Body of pancreas (tissue), 4 donors: Measurements from ENCODE around the gene ANGPTL2. TPM values are rescaled to one million over a fixed set of nuclear protein-coding genes. Genes with fewer than 3 reads are reported as not detected.

Experiments
- ATAC-seq: fragments of 150-250 bp; one replicate; pipeline ENCODE4 v1.9.1; 2016
- DNase-seq, 4 donors: peaks; one replicate each; pipeline ENCODE4 v3.0.0-alpha.2; 2019
- H3K27ac ChIP-seq, 4 donors: fragments of 200-600 bp; sonication (generic); 1 replicate in 3 of 4; 2 replicates in 1 of 4; pipeline versions ENCODE4 v1.5.1 to v1.6.1; 2016 to 2019; ENCODE audit warnings: mild to moderate bottlenecking in 1 of 4, mixed read lengths in 1 of 4, moderate library complexity in 1 of 4
- H3K27me3 ChIP-seq, 2 donors: fragments of 200-600 bp; sonication (generic); one replicate each; pipeline ENCODE4 v1.6.0; 2016; ENCODE audit warnings: mild to moderate bottlenecking in 1 of 2
- H3K36me3 ChIP-seq, 2 donors: fragments of 200-600 bp; sonication (generic); replicated peaks in 1 of 2; 2 replicates each; pipeline ENCODE4 v1.5.1; 2016; ENCODE audit warnings: low read depth in 2 of 2; ENCODE audit not compliant: insufficient read depth in 1 of 2
- H3K4me1 ChIP-seq: fragments of 200-600 bp; sonication (generic); one replicate; pipeline ENCODE4 v1.6.0; 2016
- H3K4me3 ChIP-seq, 2 donors: fragments of 200-600 bp; sonication (generic); 1 replicate in 1 of 2; 2 replicates in 1 of 2; pipeline ENCODE4 v1.5.1; 2016 to 2019
- H3K9me3 ChIP-seq, 3 donors: fragments of 200-600 bp; sonication (generic); 1 replicate in 2 of 3; 2 replicates in 1 of 3; pipeline ENCODE4 v1.5.1; 2016
- CTCF ChIP-seq, 7 experiments: fragments of 450-650 bp in 4 of 7; fragments of 200-600 bp in 3 of 7; sonication (generic) in 3 of 7; IDR thresholded peaks; one replicate each; pipeline ENCODE4 v1.5.1; 2016 to 2019; ENCODE audit warnings: antibody characterized with exemption in 7 of 7
- POLR2A ChIP-seq, 3 donors: fragments of 450-650 bp; IDR thresholded peaks; one replicate each; pipeline ENCODE4 v1.6.1; 2016; ENCODE audit warnings: antibody characterized with exemption in 3 of 3, mild to moderate bottlenecking in 2 of 3
- WGBS, 2 donors: methylation state at CpG; one replicate each; pipeline ENCODE4 v1.1.5; 2017; 5-methylcytosine and 5-hydroxymethylcytosine counted together
- intact Hi-C: fragments of 100-400 bp; cut with DNase I; formaldehyde crosslinking; loops from one replicate; pipeline ENCODE4 v1.15.1; 2023
- total RNA-seq, 2 donors: library from RNA; depleted of rRNA; stranded (reverse); fragments of >200 nt; gene quantifications; one replicate each; pipeline ENCODE4 v1.1.0, GENCODE V29; 2016

The ANGPTL2 gene
- total RNA-seq, 2 donors from 2014 or later, result 3.1 to 7.6 TPM

- H3K36me3 ChIP-seq, result no peaks in the 10 kb centered on the region
- no peak for DNase-seq
- intact Hi-C loops, result no loop called here
- TF ChIP-seq CTCF (IDR thresholded peaks at IDR 0.05) (no peak), POLR2A (IDR thresholded peaks at IDR 0.05) (no peak)
- no peak overlapping the region for H3K27ac ChIP-seq
- 95% methylated on average over 5 of the region's 5 CpGs for WGBS, 2 donors
- H3K4me3 ChIP-seq, result no peak overlapping the region
- H3K27me3 ChIP-seq, result no peaks in the 10 kb centered on the region
- H3K4me1 ChIP-seq, result no peaks in the 10 kb centered on the region
- ATAC-seq, result no peak
- H3K9me3 ChIP-seq, result no peaks in the 10 kb centered on the region
These were observed 24.8 kb downstream of the ANGPTL2 start for GRCh38 chr9:127097683-127098082.

GRCh38 chr9:127096208-127096607 is 26.2 kb downstream of the ANGPTL2 start:
- 92 to 93% methylated on average over 13 of the region's 13 CpGs for WGBS, 2 donors
- H3K4me1 ChIP-seq, result no peaks in the 10 kb centered on the region
- no peaks in the 10 kb centered on the region for H3K36me3 ChIP-seq
- ATAC-seq (no peak), DNase-seq (no peak)
- H3K4me3 ChIP-seq, result no peak overlapping the region
- H3K9me3 ChIP-seq, result no peaks in the 10 kb centered on the region
- TF ChIP-seq CTCF (IDR thresholded peaks at IDR 0.05), result no peak
- no peak for TF ChIP-seq POLR2A (IDR thresholded peaks at IDR 0.05)
- H3K27ac ChIP-seq, result no peak overlapping the region
- H3K27me3 ChIP-seq, result no peaks in the 10 kb centered on the region
- intact Hi-C loops, result no loop called here

GRCh38 chr9:127095411-127095810 is 27.0 kb downstream of the ANGPTL2 start:
- TF ChIP-seq POLR2A (IDR thresholded peaks at IDR 0.05), result no peak
- ATAC-seq, result no peak
- intact Hi-C loops, result no loop called here
- no peaks in the 10 kb centered on the region for H3K27me3 ChIP-seq
- WGBS, 2 donors, result 87 to 99% methylated on average over 5 of the region's 5 CpGs
- DNase-seq, result no peak
- H3K27ac ChIP-seq, result no peak overlapping the region
- H3K4me1 ChIP-seq, result no peaks in the 10 kb centered on the region
- no peaks in the 10 kb centered on the region for H3K36me3 ChIP-seq
- H3K4me3 ChIP-seq, result no peak overlapping the region
- H3K9me3 ChIP-seq, result no peaks in the 10 kb centered on the region

GRCh38 chr9:127093319-127094020 is 29.0 kb downstream of the ANGPTL2 start:
- no peaks in the 10 kb centered on the region for H3K27me3 ChIP-seq
- H3K9me3 ChIP-seq, result no peaks in the 10 kb centered on the region
- no peak overlapping the region for H3K4me3 ChIP-seq
- 93% methylated on average over 16 of the region's 17 CpGs for WGBS, 2 donors
- TF ChIP-seq POLR2A (IDR thresholded peaks at IDR 0.05) (no peak), CTCF (IDR thresholded peaks at IDR 0.05) (no peak)
- intact Hi-C loops, result no loop called here
- H3K36me3 ChIP-seq, result no peaks in the 10 kb centered on the region
- ATAC-seq, result no peak
- no peak for DNase-seq
- H3K4me1 ChIP-seq, result no peaks in the 10 kb centered on the region
- H3K27ac ChIP-seq, result no peak overlapping the region

GRCh38 chr9:127092041-127092608 is 30.3 kb downstream of the ANGPTL2 start:
- DNase-seq (no peak), ATAC-seq (no peak)
- Histone ChIP-seq H3K36me3 (no peaks in the 10 kb centered on the region), H3K9me3 (no peaks in the 10 kb centered on the region), H3K27ac (no peak overlapping the region), H3K4me1 (no peaks in the 10 kb centered on the region), H3K4me3 (no peak overlapping the region), H3K27me3 (no peaks in the 10 kb centered on the region)
- TF ChIP-seq POLR2A (IDR thresholded peaks at IDR 0.05) (no peak), CTCF (IDR thresholded peaks at IDR 0.05) (no peak)
- intact Hi-C loops, result no loop called here
- WGBS, 2 donors, result 84 to 89% methylated on average over 11 of the region's 11 CpGs
